Activated CD4-positive, alpha-beta T cell treated with anti-CD3 and anti-CD28 coated beads for 4 hours (primary cell): Measurements from ENCODE around the gene POFUT2.

ENCODE experiments used
- DNase-seq, 2 donors: peaks; one replicate each; pipeline ENCODE4 v3.0.0-alpha.2; 2020

POFUT2 gene, protein sequence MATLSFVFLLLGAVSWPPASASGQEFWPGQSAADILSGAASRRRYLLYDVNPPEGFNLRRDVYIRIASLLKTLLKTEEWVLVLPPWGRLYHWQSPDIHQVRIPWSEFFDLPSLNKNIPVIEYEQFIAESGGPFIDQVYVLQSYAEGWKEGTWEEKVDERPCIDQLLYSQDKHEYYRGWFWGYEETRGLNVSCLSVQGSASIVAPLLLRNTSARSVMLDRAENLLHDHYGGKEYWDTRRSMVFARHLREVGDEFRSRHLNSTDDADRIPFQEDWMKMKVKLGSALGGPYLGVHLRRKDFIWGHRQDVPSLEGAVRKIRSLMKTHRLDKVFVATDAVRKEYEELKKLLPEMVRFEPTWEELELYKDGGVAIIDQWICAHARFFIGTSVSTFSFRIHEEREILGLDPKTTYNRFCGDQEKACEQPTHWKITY

DNA sequence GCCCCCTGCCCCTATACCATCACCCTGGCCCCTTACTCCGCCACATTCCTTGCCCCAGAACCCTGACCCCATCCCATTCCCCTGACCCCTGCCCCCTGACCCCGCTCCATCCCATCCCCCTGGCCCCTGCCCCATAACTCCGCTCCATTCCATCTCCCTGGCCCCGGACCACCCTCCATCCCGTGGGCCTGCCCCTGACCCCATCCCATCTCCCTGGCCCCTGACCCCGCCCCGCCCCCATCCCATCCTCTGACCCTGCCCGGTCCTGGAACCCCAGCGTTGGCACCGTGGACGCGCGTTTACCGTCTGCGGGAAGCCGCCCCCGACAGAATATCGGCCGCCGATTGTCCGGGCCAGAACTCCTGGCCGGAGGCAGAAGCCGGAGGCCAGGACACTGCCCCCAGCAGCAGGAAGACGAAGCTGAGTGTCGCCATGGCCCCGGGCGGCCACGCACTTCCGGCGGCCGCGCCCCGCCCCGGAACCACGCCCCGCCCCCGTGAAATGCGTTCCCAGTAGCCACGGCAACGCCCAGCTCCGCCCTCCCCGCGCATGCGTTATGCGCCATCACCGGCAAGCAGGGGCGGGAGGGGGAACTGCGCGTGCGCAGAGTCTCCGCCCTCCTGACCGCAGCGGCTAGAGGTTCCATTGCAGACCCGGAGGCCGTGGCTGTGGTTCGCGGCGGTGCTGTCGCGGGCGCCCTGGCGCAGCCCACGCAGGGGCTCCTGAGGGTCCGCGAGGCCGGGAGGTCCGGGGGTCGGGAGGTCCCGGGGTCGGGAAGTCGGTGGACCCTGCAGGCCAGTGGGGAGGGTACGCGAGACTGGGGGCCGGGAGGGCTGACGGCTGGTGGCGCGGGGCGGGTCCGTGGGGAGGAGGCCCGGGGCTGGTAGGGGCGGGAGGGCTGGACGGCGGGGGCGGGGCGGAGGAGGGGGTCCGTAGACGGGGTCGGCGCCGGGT, at the start of gene POFUT2:
Gene POFUT2, minus strand, starts transcription at position 458 of the 954 bp plus-strand sequence. Its CDS starts 24 bp downstream, at position 434.
- DNase-seq, result peak; percentile 99

DNA sequence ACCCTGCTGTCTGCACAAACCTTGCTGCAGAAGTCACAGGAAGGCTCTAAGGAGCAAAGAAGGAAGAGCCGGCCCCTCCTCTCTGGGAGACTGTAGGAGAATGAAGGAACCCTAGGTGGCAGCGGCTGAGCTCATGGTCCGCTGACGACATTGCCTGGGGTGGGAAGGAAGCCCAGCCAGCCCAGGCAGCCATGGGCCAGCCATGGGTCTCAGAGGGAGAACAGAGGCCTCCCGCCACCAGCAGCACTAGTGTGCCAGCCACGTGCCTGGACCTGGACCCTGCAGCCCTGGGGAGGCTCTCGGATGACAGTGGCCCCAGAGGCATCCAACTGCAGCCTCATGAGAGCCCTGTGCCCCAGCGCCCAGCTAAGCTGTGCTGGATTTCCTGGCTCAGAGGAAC, 49.2 kb upstream of the POFUT2 start:
- DNase-seq, result no peak

DNA sequence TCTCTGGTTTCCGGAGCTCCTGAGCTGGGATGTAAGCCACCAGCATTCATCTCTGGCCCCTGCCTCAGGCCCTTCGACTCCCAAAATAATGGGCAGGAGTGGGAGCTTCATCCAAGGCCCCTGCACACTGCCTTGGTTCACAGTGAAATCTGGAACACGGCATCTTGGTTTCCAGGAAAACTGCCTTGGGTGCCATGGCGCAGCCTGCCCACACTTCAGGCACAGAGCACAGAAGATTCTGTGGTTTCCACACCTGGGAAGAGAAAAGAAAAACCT, 48.8 kb upstream of the POFUT2 start:
- no peak for DNase-seq

DNA sequence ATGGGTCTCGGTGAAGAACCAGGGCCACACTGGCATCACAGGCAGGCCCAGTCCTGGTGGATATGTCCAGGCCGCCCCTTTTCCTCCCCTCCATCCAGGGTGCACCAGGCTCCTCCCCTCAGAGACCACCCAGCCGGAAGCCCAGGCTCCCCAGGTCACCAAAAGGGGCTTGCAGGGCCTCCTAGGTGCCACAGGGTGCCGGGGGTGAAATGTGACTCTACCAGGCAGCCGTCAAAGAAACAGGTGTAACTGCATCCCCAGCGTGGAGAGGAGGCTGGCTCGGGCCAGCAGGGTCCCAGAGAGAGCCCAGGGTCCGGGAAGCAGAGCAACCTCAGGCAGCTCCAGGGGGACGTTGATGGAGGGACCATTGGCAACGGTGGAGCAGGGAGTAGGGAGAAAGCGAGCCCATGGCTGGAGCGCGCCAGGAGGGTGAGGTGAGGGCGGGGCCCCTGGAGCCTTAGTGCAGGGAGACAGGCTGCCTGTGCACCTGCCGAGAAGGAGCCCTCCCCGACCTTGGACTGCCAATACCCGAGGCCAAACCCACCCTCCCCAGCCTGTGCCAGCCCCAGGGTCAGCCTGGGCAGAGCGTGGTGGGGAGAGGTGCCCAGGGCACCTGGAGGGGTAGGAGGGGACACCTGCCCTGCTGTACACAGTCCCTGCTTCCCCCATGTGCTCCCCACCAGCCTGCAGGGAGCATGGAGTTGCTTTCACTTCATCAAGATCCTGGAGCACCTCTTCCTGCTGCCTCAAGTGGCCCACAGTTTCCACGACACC, 48.3 kb upstream of the POFUT2 start:
- DNase-seq, result no peak

DNA sequence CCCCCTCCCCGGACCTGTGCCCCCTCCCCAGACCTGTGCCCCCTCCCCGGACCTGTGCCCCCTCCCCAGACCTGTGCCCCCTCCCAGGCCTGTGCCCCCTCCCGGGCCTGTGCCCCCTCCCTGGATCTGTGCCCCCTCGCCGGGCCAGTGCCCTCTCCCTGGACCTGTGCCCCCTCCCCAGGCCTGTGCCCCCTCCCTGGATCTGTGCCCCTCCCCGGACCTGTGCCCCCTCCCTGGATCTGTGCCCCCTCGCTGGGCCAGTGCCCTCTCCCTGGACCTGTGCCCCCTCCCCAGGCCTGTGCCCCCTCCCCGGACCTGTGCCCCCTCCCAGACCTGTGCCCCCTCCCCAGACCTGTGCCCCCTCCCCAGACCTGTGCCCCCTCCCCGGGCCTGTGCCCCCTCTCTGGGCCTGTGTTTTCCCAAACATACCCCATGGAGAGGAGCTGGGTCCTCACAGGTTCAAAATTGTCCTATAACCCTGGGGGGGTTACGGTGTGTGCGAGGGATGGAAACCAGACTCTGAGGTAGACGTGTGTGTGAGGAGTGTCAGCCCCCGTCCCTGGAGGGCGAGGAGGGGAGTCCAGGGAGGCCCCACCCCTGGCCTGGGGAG, 47.6 kb upstream of the POFUT2 start:
- no peak for DNase-seq

DNA sequence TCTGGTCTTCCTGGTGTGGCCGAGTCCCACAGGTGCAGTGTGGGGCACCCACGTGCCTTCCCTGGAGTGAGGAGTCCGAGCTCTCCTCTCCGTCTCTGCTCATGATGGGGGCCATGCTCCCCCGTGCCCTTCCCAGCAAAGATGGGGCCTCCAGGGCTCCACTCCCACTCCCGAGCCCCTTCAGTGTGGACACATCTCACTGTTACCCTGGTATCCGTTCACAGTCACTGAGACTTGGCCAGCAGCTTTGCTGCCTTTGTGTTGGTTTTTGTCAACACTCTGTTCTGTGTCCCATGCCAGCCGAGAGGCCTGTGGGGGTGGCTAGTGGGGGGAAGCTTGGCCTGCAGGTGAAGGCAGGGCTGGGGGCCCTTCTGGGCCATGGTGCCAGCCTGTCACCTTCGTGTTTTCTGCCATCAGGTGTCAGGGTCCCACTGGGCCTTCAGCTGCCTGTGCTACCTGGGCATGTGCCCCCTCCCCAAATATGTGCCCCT, 46.9 kb upstream of the POFUT2 start:
- DNase-seq, result no peak

DNA sequence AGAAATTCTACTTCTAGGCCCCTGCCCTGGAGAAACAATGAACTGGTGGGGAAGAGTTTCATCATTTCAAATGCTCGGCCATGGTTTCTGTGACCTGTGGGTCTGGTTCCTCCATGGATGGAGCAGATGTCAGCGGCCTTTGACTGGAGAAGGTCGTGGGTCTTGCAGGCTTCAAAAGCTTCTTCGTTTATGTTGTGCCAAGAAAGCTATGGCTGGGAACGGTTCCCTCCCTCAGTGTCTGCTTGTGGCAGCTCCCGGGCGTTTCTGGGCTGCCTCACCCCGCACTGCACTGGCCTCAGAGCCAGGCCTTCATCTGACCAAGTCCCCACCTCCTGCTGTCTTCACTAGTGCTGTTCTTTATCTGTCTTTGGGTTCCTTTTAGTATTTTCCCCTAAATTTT, 46.4 kb upstream of the POFUT2 start:
- DNase-seq, result no peak

DNA sequence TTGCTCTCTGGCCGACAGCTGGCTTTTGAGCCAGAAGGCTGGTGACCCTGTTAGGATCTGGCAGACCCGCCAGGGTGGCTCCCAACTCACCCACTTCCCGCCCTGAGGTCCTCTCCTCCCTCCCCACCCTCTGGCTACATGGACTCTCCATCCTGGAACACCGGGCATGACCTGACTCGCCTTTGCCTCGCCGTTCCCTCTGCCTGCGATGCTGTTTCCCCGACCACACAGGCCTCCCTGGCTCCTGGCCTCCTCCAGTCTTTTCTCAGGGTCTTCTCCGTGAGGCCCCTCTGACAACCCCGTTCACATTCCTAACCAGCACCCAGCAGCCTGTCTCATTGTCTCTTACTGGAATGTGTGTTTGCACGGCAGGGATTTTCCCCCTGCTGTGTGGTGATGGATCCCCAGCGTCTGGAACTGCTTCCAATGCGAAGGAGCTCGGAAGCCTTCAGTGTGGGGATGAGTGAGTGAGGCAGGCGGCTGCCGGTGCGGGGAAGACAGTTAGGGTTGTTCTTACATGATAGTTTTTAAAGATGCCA, 46.0 kb upstream of the POFUT2 start:
- DNase-seq, result no peak

DNA sequence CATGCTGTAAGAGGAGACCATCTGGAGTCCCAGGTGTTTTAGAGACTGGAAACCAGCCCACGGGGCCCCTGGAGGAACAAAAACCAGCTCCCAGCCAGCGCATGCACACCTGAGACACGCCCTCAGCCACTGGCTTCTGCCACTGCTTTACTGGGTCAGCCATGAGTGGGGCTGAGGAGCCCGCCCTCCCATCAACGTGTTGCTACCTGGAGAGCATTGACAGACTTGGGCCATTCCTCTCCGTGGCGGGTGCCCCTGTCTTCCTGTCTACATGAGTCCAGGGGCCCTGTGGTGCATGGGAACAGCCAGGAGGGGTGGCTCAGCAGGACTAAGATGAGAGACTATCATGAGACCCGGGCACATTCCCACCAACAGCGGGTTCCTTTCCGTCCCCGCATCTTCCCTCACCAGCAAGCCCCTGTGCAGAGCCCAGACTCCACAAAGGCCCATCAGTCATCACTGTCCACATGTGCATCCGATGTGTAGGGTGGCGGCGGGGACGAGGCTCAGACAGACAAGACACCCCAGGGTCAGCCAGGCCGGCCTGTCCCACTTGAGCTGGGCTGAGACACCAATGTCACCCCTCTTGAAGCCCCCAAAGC, 45.4 kb upstream of the POFUT2 start:
- no peak for DNase-seq

DNA sequence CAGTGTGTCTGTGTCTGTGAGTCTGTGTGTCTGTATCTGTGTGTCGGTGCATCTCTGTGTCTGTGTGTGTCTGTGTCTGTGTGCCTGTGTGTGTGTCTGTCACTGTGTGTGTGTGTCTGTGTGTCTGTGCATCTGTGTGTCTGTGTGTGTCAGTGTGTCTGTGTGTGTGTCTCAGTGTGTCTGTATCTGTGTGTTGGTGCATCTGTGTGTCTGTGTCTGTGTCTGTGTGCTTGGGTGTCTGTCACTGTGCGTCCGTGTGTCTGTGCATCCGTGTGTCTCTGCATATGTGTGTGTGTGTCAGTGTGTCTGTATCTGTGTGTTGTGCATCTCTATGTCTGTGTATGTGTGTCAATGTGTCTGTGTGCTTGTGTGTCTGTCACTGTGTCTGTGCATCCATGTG, 44.7 kb upstream of the POFUT2 start:
- DNase-seq, result no peak

DNA sequence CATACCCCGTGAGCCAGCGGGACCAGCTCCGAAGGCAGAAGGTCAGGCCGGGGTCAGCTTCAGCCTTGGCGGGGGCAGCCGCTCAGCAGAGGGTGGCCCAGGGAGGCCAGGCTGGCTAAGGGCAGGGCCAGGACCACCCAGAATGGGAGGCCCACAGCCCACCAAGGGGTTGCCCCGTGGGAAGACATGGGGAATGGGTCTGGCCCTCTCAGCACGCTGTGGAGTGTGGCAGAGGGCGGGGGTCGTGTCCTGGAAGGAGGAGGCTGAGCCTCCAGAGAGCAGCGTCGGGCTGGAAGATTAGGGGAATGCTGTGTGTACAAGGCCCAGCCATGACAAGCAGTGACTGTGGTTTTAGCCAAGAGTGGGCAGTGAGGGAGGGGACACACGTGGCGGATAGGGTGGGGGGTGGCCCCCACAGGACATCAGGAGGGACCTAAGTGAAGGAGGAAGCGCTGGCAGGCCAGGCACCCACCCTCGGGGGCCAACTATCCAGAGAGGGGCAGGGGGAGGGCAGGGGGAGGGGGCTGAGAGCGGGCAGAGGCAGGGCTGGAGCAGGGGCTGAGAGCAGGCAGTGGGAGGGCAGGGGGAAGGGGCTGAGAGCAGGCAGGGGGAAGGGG, 43.9 kb upstream of the POFUT2 start:
- DNase-seq, result no peak

DNA sequence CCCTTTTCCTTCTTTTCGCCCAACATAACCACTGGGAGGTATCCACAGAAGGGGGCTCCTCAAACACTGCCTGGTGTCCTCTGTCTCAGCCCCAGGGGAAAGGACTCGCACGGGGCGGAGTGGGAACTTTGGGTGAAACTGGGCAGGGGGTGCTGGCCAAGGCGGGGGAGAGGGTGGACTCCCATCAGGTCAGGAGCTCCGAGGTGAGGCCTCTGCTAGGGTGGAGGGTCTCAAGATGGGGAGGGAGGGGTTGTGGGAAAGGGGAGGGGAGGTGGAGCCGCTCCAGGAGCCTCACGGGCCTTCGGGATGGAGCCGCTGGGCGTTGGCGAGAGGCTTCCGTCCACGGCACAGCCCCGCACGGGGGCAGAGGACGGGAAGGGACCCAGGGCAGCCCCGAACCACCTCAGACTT, 43.2 kb upstream of the POFUT2 start:
- DNase-seq, result no peak

DNA sequence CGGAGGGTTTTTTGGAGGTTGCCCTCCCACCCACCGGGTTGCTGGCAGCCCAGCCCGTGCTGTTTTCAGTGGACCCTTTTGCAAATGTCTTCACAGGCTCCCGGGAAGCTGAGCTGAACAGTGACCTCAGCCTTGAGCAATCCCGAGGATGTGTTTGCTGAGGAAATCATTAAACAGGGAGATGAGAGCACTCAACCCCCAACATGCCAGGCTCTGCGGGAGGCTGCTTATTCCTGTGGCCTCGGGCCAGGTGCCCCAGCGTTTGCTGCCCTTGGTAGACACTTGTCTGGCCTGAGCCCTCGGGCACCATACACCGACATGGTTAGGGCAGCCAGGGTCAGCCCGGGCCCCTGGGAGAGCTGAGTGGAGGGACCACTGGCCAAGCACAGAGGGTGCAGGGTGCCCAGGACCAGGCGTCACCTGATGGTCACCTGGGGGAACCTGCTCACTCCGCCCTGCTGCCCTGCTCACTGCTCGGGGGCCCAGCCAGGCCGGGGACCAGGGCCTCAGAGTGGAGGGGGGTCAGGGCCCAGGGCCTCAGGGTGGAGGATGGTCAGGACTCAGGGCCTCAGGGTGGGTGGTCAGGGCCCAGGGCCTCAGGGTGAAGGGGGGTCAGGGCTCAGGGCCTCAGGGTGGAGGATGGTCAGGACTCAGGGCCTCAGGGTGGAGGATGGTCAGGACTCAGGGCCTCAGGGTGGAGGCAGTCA, 42.5 kb upstream of the POFUT2 start:
- DNase-seq, result no peak

DNA sequence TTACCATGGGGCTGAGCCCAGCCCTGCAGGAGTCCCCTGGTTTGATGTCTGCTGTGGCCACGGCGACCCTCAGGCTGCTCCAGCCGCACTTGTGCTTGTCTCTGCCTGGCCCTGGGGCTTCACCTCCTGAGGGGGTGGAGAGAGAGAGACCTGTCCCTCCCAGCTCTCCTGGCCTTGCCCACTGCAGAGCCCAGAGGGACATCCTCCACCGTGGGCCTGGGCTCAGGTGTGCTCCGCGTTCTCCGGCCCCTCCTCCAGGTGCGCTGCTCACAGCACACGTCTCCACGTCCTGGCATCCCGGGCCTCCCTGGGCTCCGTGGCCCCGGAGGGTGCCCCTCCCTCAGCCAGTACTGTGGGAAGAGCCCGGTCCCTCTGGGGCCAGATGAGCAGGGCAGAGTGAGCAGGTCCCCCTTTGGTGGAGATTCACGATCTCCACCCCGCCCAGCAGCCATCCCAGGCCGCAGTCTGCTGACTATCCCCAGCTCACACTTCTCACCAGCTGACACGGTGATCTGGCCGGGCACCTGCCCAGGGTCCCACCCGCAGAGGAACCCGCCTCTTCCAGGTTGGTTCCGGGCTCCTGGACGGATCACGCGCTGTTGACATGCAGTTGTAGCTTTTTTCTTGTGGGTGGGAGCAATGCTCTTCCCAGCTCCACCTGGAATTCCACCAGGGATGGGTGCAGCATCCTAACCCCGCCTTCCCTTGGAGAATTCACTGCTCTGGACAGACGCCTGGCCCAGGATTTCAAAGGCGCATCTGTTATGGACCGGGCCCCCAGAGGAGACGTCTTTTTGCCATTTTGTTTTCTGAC, 41.8 kb upstream of the POFUT2 start:
- DNase-seq, result no peak

DNA sequence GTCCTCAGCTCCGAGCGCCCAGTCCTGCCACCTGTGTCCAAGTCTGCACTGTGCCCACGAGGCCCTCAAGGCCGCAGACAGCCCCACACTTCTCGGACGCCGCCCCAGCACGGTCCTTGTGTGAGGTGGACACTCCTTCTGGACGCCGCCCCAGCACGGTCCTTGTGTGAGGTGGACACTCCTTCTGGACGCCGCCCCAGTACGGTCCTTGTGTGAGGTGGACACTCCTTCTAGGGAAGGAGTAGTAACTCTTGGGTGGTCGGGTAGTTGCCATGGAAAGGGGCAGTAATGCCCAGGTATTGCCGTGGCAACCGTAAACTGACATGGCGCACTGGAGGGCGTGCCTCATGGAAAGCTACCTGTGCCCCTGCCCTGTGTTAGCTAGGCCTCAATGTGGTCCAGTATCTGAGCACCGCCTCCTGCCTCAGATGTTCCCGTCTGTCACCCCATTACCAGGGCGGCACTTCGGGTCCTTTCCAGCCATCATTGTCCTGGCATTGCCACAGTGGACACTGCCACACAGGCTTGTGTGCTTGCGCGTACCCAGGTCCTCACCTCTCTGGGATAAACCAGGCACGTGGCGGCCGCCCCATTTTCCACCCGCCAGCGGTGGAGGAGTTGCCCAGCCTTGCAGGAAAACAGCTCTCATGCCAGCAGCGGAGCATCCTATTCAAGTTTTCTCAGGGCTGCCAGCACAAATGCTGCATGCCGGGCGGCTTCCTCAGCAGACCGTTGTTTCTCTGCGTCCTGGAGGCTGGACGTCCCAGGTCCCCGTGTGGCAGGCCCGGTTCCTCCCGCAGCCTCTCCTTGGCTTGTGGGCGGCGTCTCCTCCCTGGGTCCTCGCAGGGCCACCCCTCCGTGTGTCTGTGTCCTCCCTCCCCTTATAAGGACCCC, 40.8 kb upstream of the POFUT2 start:
- DNase-seq, result no peak

DNA sequence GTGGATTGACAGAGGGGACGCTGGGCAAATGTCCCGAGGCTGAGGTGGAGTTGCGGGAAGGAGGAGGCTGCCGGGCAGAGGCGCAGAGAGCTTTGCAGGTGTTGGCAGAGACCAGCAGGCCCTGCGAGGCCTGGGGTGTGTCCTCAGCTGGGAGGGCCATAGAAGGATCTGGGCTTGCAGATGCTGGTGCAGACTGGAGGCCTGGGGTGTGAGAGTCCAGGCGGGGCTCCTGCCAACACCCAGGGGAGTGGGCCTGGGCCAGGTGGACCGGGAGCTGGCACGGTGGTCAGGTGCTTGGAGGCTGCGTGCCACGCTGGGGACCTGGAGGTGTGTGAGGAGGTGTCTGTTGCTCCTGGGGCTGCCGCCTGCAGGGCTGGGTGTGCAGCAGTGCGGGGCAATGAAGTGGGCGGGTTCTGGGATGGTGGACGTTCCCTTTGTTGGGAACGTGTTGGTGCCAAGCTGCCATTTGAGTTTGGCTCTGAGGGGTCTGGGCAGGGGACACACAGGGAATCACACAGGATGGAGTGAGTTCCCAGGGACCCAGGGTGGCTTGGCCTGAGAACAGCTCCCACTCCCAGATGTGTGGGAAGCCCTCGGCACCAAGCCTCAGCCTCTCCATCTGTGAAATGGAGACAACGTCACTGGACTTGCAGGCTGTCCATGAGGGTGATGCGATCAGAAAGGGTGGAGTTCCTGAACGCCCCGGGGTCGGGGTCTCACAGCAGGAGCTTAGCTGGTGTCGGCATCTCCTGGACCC, 39.9 kb upstream of the POFUT2 start:
- no peak for DNase-seq

DNA sequence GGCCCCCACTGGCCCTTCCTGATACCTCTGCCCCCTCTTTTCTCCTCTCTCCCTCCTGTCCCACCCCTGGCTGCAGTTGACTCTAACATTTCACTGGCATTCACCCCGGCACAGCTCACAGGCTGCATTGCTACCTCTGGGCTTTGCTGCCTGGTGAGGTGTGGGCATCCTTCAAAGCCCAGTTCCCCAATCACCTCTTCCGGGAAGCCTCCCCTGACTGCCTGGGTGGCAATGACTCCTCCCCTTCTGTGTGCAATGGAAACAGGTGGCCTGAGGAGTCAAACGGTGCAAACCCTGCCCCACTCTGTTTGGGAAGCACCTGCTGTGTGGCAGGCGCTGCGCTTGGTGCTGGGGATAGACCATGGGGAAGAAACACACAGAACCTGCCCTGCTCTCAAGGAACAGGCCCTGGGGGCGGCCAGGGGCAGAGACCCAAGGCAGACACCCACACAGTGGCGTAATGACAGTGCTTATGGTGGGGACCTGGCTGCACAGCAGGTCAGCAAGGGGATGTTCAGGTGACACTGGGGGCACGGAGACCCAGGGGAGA, 39.3 kb upstream of the POFUT2 start:
- DNase-seq, result no peak
